T-helper 1 cell treated with Interleukin-12 subunit alpha and Interleukin-12 subunit beta and Interleukin-4 antibody, amounts not matched to agents 30 μg/mL and 1 μg/mL, for 36 hours (primary cell): Measurements from ENCODE around the gene CDH20.

ENCODE experiments used
- H3K27ac Mint-ChIP-seq: one replicate; pipeline ENCODE4 v1.8.0; 2021; ENCODE audit warnings: mild to moderate bottlenecking, mixed read lengths
- H3K27me3 Mint-ChIP-seq: one replicate; pipeline ENCODE4 v1.8.0; 2021; ENCODE audit warnings: low read depth, mixed read lengths
- H3K36me3 Mint-ChIP-seq: one replicate; pipeline ENCODE4 v1.8.0; 2021; ENCODE audit warnings: low read depth, mixed read lengths
- H3K4me1 Mint-ChIP-seq: one replicate; pipeline ENCODE4 v1.8.0; 2021; ENCODE audit warnings: low read depth, mixed read lengths
- H3K4me3 Mint-ChIP-seq: one replicate; pipeline ENCODE4 v1.8.0; 2021; ENCODE audit warnings: mild to moderate bottlenecking, moderate library complexity, mixed read lengths
- H3K9me3 Mint-ChIP-seq: one replicate; pipeline ENCODE4 v1.8.0; 2021; ENCODE audit warnings: mixed read lengths

The CDH20 gene

GRCh38 chr18:61574665-61575064, 241.4 kb downstream of the CDH20 start:
- Mint-ChIP-seq H3K27ac (no peak overlapping the region), H3K9me3 (peaks cover 4% of the 10 kb centered on the region), H3K4me3 (no peak overlapping the region), H3K4me1 (peaks cover under 1% of the 10 kb centered on the region), H3K36me3 (no peaks in the 10 kb centered on the region), H3K27me3 (peaks cover 8% of the 10 kb centered on the region)

GRCh38 chr18:61575419-61575818, 242.2 kb downstream of the CDH20 start:
- Mint-ChIP-seq H3K4me1 (peaks cover 3% of the 10 kb centered on the region), H3K4me3 (no peak overlapping the region), H3K9me3 (peaks cover 4% of the 10 kb centered on the region), H3K27ac (no peak overlapping the region), H3K36me3 (no peaks in the 10 kb centered on the region), H3K27me3 (peaks cover 13% of the 10 kb centered on the region)

GRCh38 chr18:61578846-61579245, 245.6 kb downstream of the CDH20 start:
- Mint-ChIP-seq H3K36me3 (no peaks in the 10 kb centered on the region), H3K4me3 (no peak overlapping the region), H3K27me3 (peaks cover 37% of the 10 kb centered on the region), H3K27ac (no peak overlapping the region), H3K9me3 (no peaks in the 10 kb centered on the region), H3K4me1 (peaks cover 5% of the 10 kb centered on the region)

- Mint-ChIP-seq H3K4me1 (peaks cover 5% of the 10 kb centered on the region), H3K4me3 (no peak overlapping the region), H3K27ac (no peak overlapping the region), H3K9me3 (no peaks in the 10 kb centered on the region), H3K36me3 (no peaks in the 10 kb centered on the region), H3K27me3 (peaks cover 37% of the 10 kb centered on the region)
Measured at GRCh38 chr18:61579581-61579980, 246.4 kb downstream of the CDH20 start.

- H3K4me1 Mint-ChIP-seq = peaks cover 5% of the 10 kb centered on the region
- H3K4me3 Mint-ChIP-seq = no peak overlapping the region
- no peaks in the 10 kb centered on the region for H3K36me3 Mint-ChIP-seq
- no peak overlapping the region for H3K27ac Mint-ChIP-seq
- H3K27me3 Mint-ChIP-seq = peaks cover 37% of the 10 kb centered on the region
- no peaks in the 10 kb centered on the region for H3K9me3 Mint-ChIP-seq
Measured at GRCh38 chr18:61580046-61580445, 246.8 kb downstream of the CDH20 start.

GRCh38 chr18:61581578-61582201, 248.5 kb downstream of the CDH20 start:
- Mint-ChIP-seq H3K4me1 (peaks cover 5% of the 10 kb centered on the region), H3K4me3 (no peak overlapping the region), H3K27ac (no peak overlapping the region), H3K36me3 (no peaks in the 10 kb centered on the region), H3K27me3 (peaks cover 42% of the 10 kb centered on the region), H3K9me3 (no peaks in the 10 kb centered on the region)

GRCh38 chr18:61582202-61582710, 249.0 kb downstream of the CDH20 start:
- Mint-ChIP-seq H3K4me1 (peaks cover 5% of the 10 kb centered on the region), H3K4me3 (no peak overlapping the region), H3K36me3 (no peaks in the 10 kb centered on the region), H3K9me3 (no peaks in the 10 kb centered on the region), H3K27ac (no peak overlapping the region), H3K27me3 (peaks cover 42% of the 10 kb centered on the region)

- H3K4me1 Mint-ChIP-seq = peaks cover 5% of the 10 kb centered on the region
- no peak overlapping the region for H3K27ac Mint-ChIP-seq
- no peaks in the 10 kb centered on the region for H3K9me3 Mint-ChIP-seq
- H3K27me3 Mint-ChIP-seq = peaks cover 41% of the 10 kb centered on the region
- H3K36me3 Mint-ChIP-seq = no peaks in the 10 kb centered on the region
- H3K4me3 Mint-ChIP-seq = no peak overlapping the region
Measured at GRCh38 chr18:61583548-61583947, 250.3 kb downstream of the CDH20 start.

- Mint-ChIP-seq H3K9me3 (no peaks in the 10 kb centered on the region), H3K4me3 (no peak overlapping the region), H3K27ac (no peak overlapping the region)
Measured at GRCh38 chr18:61587865-61588264, 254.6 kb downstream of the CDH20 start.

GRCh38 chr18:61589053-61589723, 256.0 kb downstream of the CDH20 start:
- Mint-ChIP-seq H3K4me1 (no peaks in the 10 kb centered on the region), H3K27ac (no peak overlapping the region), H3K4me3 (no peak overlapping the region), H3K27me3 (peaks cover 15% of the 10 kb centered on the region), H3K36me3 (no peaks in the 10 kb centered on the region), H3K9me3 (no peaks in the 10 kb centered on the region)

More at GRCh38 chr18:61587865-61588264, 254.6 kb downstream of the CDH20 start:
- H3K27me3 Mint-ChIP-seq = peaks cover 25% of the 10 kb centered on the region
- H3K4me1 Mint-ChIP-seq = no peaks in the 10 kb centered on the region
- no peaks in the 10 kb centered on the region for H3K36me3 Mint-ChIP-seq

- no peaks in the 10 kb centered on the region for H3K4me1 Mint-ChIP-seq
- peaks cover 15% of the 10 kb centered on the region for H3K27me3 Mint-ChIP-seq
- no peak overlapping the region for H3K27ac Mint-ChIP-seq
- no peak overlapping the region for H3K4me3 Mint-ChIP-seq
- H3K9me3 Mint-ChIP-seq = no peaks in the 10 kb centered on the region
- no peaks in the 10 kb centered on the region for H3K36me3 Mint-ChIP-seq
Measured at GRCh38 chr18:61589724-61590065, 256.5 kb downstream of the CDH20 start.

GRCh38 chr18:61591253-61591652, 258.0 kb downstream of the CDH20 start:
- Mint-ChIP-seq H3K4me1 (no peaks in the 10 kb centered on the region), H3K27me3 (peaks cover 14% of the 10 kb centered on the region), H3K9me3 (no peaks in the 10 kb centered on the region), H3K27ac (no peak overlapping the region), H3K36me3 (no peaks in the 10 kb centered on the region), H3K4me3 (no peak overlapping the region)

- no peaks in the 10 kb centered on the region for H3K9me3 Mint-ChIP-seq
- H3K27ac Mint-ChIP-seq = no peak overlapping the region
- peaks cover 9% of the 10 kb centered on the region for H3K27me3 Mint-ChIP-seq
- no peaks in the 10 kb centered on the region for H3K36me3 Mint-ChIP-seq
- no peak overlapping the region for H3K4me3 Mint-ChIP-seq
- H3K4me1 Mint-ChIP-seq = no peaks in the 10 kb centered on the region
Measured at GRCh38 chr18:61595615-61596251, 262.5 kb downstream of the CDH20 start.

GRCh38 chr18:61596296-61596695, 263.1 kb downstream of the CDH20 start:
- no peaks in the 10 kb centered on the region for H3K4me1 Mint-ChIP-seq
- H3K27me3 Mint-ChIP-seq = peaks cover 9% of the 10 kb centered on the region
- H3K36me3 Mint-ChIP-seq = no peaks in the 10 kb centered on the region
- H3K4me3 Mint-ChIP-seq = no peak overlapping the region
- no peak overlapping the region for H3K27ac Mint-ChIP-seq
- no peaks in the 10 kb centered on the region for H3K9me3 Mint-ChIP-seq

GRCh38 chr18:61597316-61597715, 264.1 kb downstream of the CDH20 start:
- Mint-ChIP-seq H3K9me3 (no peaks in the 10 kb centered on the region), H3K36me3 (no peaks in the 10 kb centered on the region), H3K27me3 (peaks cover 10% of the 10 kb centered on the region), H3K4me3 (no peak overlapping the region), H3K4me1 (no peaks in the 10 kb centered on the region), H3K27ac (no peak overlapping the region)
